Measurements from ENCODE around the gene FGD2. TPM values are rescaled to one million over a fixed set of nuclear protein-coding genes. Genes with fewer than 3 reads are reported as not detected.

The FGD2 gene
- total RNA-seq, 2 donors from 2014 or later, result not detected

DNA sequence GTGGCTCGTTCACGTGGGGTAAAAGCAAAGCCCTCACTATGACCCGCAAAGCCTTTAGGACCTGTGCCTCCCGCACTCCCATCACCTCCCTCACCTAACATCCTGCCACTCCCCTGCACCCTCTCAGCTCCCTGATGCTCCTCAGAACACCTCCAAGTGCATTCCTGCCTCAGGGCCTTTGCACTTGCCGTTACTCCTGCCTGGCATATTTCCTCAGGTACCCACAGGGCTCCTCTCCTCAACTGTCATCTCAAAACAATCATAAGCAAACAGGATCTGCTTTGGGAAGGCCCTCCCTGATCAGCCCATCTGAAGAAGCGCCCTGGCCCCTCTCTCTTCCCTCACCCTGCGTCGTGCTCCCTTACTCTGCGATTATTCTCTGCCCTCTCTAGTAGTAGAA lies 49.1 kb downstream of the FGD2 start:
- no peak overlapping the region for H3K27ac Mint-ChIP-seq
- H3K36me3 Mint-ChIP-seq (ENCODE audit: low read depth), result no peaks in the 10 kb centered on the region
- TF ChIP-seq CTCF (conservative IDR thresholded peaks at IDR 0.05), result no peak
- Histone ChIP-seq H3K9me3 (ENCODE audit: control insufficient read depth, low read length) (no peaks in the 10 kb centered on the region), H3K36me3 (ENCODE audit: control insufficient read depth, insufficient read depth, low read length) (no peaks in the 10 kb centered on the region), H3K4me3 (ENCODE audit: low read length) (no peak overlapping the region), H3K4me1 (ENCODE audit: control insufficient read depth, insufficient read depth, low read length) (peaks cover 5% of the 10 kb centered on the region), H3K27ac (ENCODE audit: low read depth, low read length) (no peak overlapping the region), H3K9ac (ENCODE audit: extremely low read depth, low read length, poor library complexity, severe bottlenecking) (no peak overlapping the region), H3K27me3 (ENCODE audit: control insufficient read depth, insufficient read depth, low read length, poor library complexity, severe bottlenecking) (no peaks in the 10 kb centered on the region)
- no peak overlapping the region for H3K4me3 Mint-ChIP-seq
- WGBS, 2 experiments (ENCODE audit: insufficient coverage in 1 of 2, insufficient read length in 1 of 2), result 78 to 88% methylated on average over 5 to 9 of the region's 9 CpGs
- H3K9me3 Mint-ChIP-seq, result no peaks in the 10 kb centered on the region
- no peaks in the 10 kb centered on the region for H3K27me3 Mint-ChIP-seq (ENCODE audit: insufficient read depth)
- H3K4me1 Mint-ChIP-seq, result peaks cover 13% of the 10 kb centered on the region
- no peak for DNase-seq

- Mint-ChIP-seq H3K4me3 (no peak overlapping the region), H3K9me3 (no peaks in the 10 kb centered on the region), H3K27me3 (ENCODE audit: insufficient read depth) (no peaks in the 10 kb centered on the region), H3K27ac (peak overlapping the region; percentile 26), H3K36me3 (ENCODE audit: low read depth) (no peaks in the 10 kb centered on the region), H3K4me1 (peaks cover 18% of the 10 kb centered on the region)
- Histone ChIP-seq H3K9me3 (ENCODE audit: control insufficient read depth, low read length) (no peaks in the 10 kb centered on the region), H3K27me3 (ENCODE audit: control insufficient read depth, insufficient read depth, low read length, poor library complexity, severe bottlenecking) (no peaks in the 10 kb centered on the region), H3K4me3 (ENCODE audit: low read length) (no peak overlapping the region), H3K4me1 (ENCODE audit: control insufficient read depth, insufficient read depth, low read length) (peaks cover 13% of the 10 kb centered on the region), H3K36me3 (ENCODE audit: control insufficient read depth, insufficient read depth, low read length) (no peaks in the 10 kb centered on the region), H3K9ac (ENCODE audit: extremely low read depth, low read length, poor library complexity, severe bottlenecking) (no peak overlapping the region), H3K27ac (ENCODE audit: low read depth, low read length) (no peak overlapping the region)
- 86 to 90% methylated on average over 8 of the region's 8 CpGs for WGBS, 2 experiments (ENCODE audit: insufficient coverage in 1 of 2, insufficient read length in 1 of 2)
- TF ChIP-seq CTCF (conservative IDR thresholded peaks at IDR 0.05), result no peak
- DNase-seq, result peak; percentile 68
Measured at GRCh38 chr6:37056112-37056403, 50.6 kb downstream of the FGD2 start.

- no peaks in the 10 kb centered on the region for H3K9me3 ChIP-seq (ENCODE audit: control insufficient read depth, low read length)
- H3K27ac Mint-ChIP-seq, result peak overlapping the region; percentile 26
- TF ChIP-seq CTCF (conservative IDR thresholded peaks at IDR 0.05), result no peak
- no peaks in the 10 kb centered on the region for H3K36me3 ChIP-seq (ENCODE audit: control insufficient read depth, insufficient read depth, low read length)
- H3K4me1 Mint-ChIP-seq, result peaks cover 23% of the 10 kb centered on the region
- H3K27me3 Mint-ChIP-seq (ENCODE audit: insufficient read depth), result no peaks in the 10 kb centered on the region
- H3K9me3 Mint-ChIP-seq, result no peaks in the 10 kb centered on the region
- H3K4me3 ChIP-seq (ENCODE audit: low read length), result no peak overlapping the region
- H3K9ac ChIP-seq (ENCODE audit: extremely low read depth, low read length, poor library complexity, severe bottlenecking), result no peak overlapping the region
- WGBS, 2 experiments (ENCODE audit: insufficient coverage in 1 of 2, insufficient read length in 1 of 2), result 89 to 97% methylated on average over 8 to 16 of the region's 16 CpGs
- H3K27me3 ChIP-seq (ENCODE audit: control insufficient read depth, insufficient read depth, low read length, poor library complexity, severe bottlenecking), result no peaks in the 10 kb centered on the region
- peaks cover 15% of the 10 kb centered on the region for H3K4me1 ChIP-seq (ENCODE audit: control insufficient read depth, insufficient read depth, low read length)
- peak; percentile 84 for DNase-seq
- no peak overlapping the region for H3K27ac ChIP-seq (ENCODE audit: low read depth, low read length)
- no peak overlapping the region for H3K4me3 Mint-ChIP-seq
- no peaks in the 10 kb centered on the region for H3K36me3 Mint-ChIP-seq (ENCODE audit: low read depth)
Measured at GRCh38 chr6:37056439-37057127, 51.1 kb downstream of the FGD2 start.

Measured in endodermal cell (in vitro differentiated cells).